Measurements from ENCODE around the gene SKOR2. TPM values are rescaled to one million over a fixed set of nuclear protein-coding genes. Genes with fewer than 3 reads are reported as not detected.

SKOR2 gene
- total RNA-seq (2021) (not detected in 2 replicates), Bru-seq, nascent RNA (not detected), BruChase-seq, experiment 1, labeled RNA remaining after a 2-hour chase (percentile 2 among the genes with signal in this experiment), BruChase-seq, experiment 2, labeled RNA remaining after a 6-hour chase (not detected)
- long read RNA-seq: 0 reads

GRCh38 chr18:47251289-47252120, at the start of gene SKOR2:
Gene SKOR2 (minus strand): TSS chr18:47251660. CDS start chr18:47249183, 2,477 bp downstream.
- Histone ChIP-seq H3K9me3 (ENCODE audit: insufficient read depth, low read depth) (no peaks in the 10 kb centered on the region), H4K20me1 (ENCODE audit: insufficient read depth) (no peaks in the 10 kb centered on the region), H2AFZ (no peak within 1 kb of the TSS), H3K27me3 (ENCODE audit: insufficient read depth, low read depth) (peaks cover 35% of the 10 kb centered on the region), H3K4me3 (no peak within 1 kb of the TSS), H3F3A (ENCODE audit: insufficient read depth, low read depth) (no peaks in the 10 kb centered on the region), H3K79me2 (ENCODE audit: low read depth) (no peaks in the 10 kb centered on the region), H3K4me2 (no peak within 1 kb of the TSS), H3K4me1 (replicated peaks; ENCODE audit: insufficient read depth) (no peaks in the 10 kb centered on the region), H3K27ac (no peak within 1 kb of the TSS), H3K9me2 (ENCODE audit: insufficient read depth) (no peaks in the 10 kb centered on the region), H3K36me3 (ENCODE audit: low read depth) (no peaks in the 10 kb centered on the region)
- ChIA-PET CTCF (interaction anchor here (0.6 kb wide), 1 partner anchor 536 kb away, joined by 7 read pairs; no protein-coding TSS in a partner anchor), POLR2A (ENCODE audit: unreplicated experiment) (no interaction called here)
- TF ChIP-seq EZH2 (IDR thresholded peaks at IDR 0.05; ENCODE audit: low read depth) (no peak), CTCF (conservative IDR thresholded peaks at IDR 0.05) (no peak)
- intact Hi-C loops (cut with micrococcal nuclease; ENCODE audit: unreplicated experiment): no loop called here
- DNase-seq: no peak
- BruUV-seq (replicated peaks): no TSS peak

GRCh38 chr18:47296462-47296861, 45.0 kb upstream of the SKOR2 start:
- ChIA-PET POLR2A (ENCODE audit: unreplicated experiment) (no interaction called here), CTCF (no interaction called here)
- no peaks in the 10 kb centered on the region for H3K9me2 ChIP-seq (ENCODE audit: insufficient read depth)
- H2AFZ ChIP-seq: no peak overlapping the region
- H3K4me2 ChIP-seq: no peak overlapping the region
- no TSS peak for BruUV-seq (replicated peaks)
- no peaks in the 10 kb centered on the region for H3K27me3 ChIP-seq (ENCODE audit: insufficient read depth, low read depth)
- intact Hi-C loops (cut with micrococcal nuclease; ENCODE audit: unreplicated experiment): no loop called here
- H3K79me2 ChIP-seq (ENCODE audit: low read depth): no peaks in the 10 kb centered on the region
- H3K4me3 ChIP-seq: no peak overlapping the region
- no peaks in the 10 kb centered on the region for H3K9me3 ChIP-seq (ENCODE audit: insufficient read depth, low read depth)
- no peaks in the 10 kb centered on the region for H4K20me1 ChIP-seq (ENCODE audit: insufficient read depth)
- DNase-seq: no peak
- H3K36me3 ChIP-seq (ENCODE audit: low read depth): no peaks in the 10 kb centered on the region
- TF ChIP-seq CTCF (conservative IDR thresholded peaks at IDR 0.05): no peak
- TF ChIP-seq EZH2 (IDR thresholded peaks at IDR 0.05; ENCODE audit: low read depth): no peak
- no peaks in the 10 kb centered on the region for H3K4me1 ChIP-seq (replicated peaks; ENCODE audit: insufficient read depth)
- H3F3A ChIP-seq (ENCODE audit: insufficient read depth, low read depth): no peaks in the 10 kb centered on the region
- H3K27ac ChIP-seq: no peak overlapping the region

GRCh38 chr18:47294801-47295200, 43.3 kb upstream of the SKOR2 start:
- Histone ChIP-seq H2AFZ (no peak overlapping the region), H3K4me1 (replicated peaks; ENCODE audit: insufficient read depth) (no peaks in the 10 kb centered on the region), H3K79me2 (ENCODE audit: low read depth) (no peaks in the 10 kb centered on the region), H3K36me3 (ENCODE audit: low read depth) (no peaks in the 10 kb centered on the region), H3K9me2 (ENCODE audit: insufficient read depth) (no peaks in the 10 kb centered on the region), H4K20me1 (ENCODE audit: insufficient read depth) (no peaks in the 10 kb centered on the region), H3K4me3 (no peak overlapping the region), H3K9me3 (ENCODE audit: insufficient read depth, low read depth) (no peaks in the 10 kb centered on the region), H3K4me2 (no peak overlapping the region), H3K27ac (no peak overlapping the region), H3K27me3 (ENCODE audit: insufficient read depth, low read depth) (no peaks in the 10 kb centered on the region; the same call in 1 of the 2 replicates), H3F3A (ENCODE audit: insufficient read depth, low read depth) (no peaks in the 10 kb centered on the region)
- DNase-seq: no peak
- intact Hi-C loops (cut with micrococcal nuclease; ENCODE audit: unreplicated experiment): no loop called here
- BruUV-seq (replicated peaks): no TSS peak
- ChIA-PET POLR2A (ENCODE audit: unreplicated experiment) (no interaction called here), CTCF (no interaction called here)
- TF ChIP-seq CTCF (conservative IDR thresholded peaks at IDR 0.05) (no peak), EZH2 (IDR thresholded peaks at IDR 0.05; ENCODE audit: low read depth) (no peak)

Data from PC-9 (cell line).